Measurements from ENCODE around the gene CHMP2A. TPM values are rescaled to one million over a fixed set of nuclear protein-coding genes. Genes with fewer than 3 reads are reported as not detected.

The CHMP2A gene
- total and polyA plus RNA-seq, 9 donors: 54.2 to 143 (median 98.3) TPM

DNA sequence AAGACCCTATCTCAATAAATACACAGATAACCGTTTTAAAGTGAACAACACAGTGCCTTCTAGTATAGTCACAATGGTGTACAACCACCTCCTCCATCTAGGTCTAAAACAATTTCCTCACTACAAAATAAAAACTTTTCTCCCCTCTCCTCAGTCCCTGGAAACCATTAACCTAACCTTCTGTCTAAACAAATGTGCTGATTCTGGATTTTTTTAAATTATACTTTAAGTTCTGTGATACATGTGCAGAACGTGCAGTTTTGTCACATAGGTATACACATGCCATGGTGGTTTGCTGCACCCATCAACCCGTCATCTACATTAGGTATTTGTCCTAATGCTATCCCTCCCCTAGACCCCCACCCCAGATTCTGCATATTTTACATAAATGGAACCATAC is 25.5 kb downstream of the CHMP2A start:
- intact Hi-C loops (cut with DNase I): no loop called here
- no peaks in the 10 kb centered on the region for H3K27me3 ChIP-seq
- WGBS, 3 donors: 70 to 76% (median 76%) methylated on average over 3 of the region's 3 CpGs
- no peak overlapping the region for H3K4me3 ChIP-seq
- H3K27ac ChIP-seq: no peak overlapping the region
- DNase-seq: no peak
- H3K36me3 ChIP-seq: no peaks in the 10 kb centered on the region
- H3K9me3 ChIP-seq: no peaks in the 10 kb centered on the region
- TF ChIP-seq, protein P1, sequence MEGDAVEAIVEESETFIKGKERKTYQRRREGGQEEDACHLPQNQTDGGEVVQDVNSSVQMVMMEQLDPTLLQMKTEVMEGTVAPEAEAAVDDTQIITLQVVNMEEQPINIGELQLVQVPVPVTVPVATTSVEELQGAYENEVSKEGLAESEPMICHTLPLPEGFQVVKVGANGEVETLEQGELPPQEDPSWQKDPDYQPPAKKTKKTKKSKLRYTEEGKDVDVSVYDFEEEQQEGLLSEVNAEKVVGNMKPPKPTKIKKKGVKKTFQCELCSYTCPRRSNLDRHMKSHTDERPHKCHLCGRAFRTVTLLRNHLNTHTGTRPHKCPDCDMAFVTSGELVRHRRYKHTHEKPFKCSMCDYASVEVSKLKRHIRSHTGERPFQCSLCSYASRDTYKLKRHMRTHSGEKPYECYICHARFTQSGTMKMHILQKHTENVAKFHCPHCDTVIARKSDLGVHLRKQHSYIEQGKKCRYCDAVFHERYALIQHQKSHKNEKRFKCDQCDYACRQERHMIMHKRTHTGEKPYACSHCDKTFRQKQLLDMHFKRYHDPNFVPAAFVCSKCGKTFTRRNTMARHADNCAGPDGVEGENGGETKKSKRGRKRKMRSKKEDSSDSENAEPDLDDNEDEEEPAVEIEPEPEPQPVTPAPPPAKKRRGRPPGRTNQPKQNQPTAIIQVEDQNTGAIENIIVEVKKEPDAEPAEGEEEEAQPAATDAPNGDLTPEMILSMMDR (IDR thresholded peaks at IDR 0.05): no peak
- no peak for TF ChIP-seq EP300 (IDR thresholded peaks at IDR 0.05)
- no peaks in the 10 kb centered on the region for H3K4me1 ChIP-seq (ENCODE audit: insufficient read depth)

DNA sequence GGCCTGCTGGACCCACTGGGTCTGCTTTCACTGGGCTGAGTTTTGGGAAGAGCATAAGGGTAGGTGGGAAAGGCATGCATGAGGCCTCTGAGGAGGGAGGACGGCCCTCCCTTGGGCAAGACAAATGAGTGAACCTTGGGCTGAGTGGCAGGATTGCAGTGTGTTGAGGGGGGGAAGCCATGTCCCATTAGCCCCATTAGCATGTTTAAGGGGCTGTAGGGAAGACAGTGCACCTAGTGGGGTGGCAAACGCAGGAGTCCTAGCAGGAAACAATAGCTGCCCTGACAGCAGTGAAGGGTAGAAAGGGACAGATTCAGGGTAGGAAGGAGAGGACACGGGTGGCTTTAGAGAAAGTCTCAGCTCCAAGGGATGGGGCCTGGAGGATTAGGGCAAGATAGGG is 32.2 kb downstream of the CHMP2A start:
- intact Hi-C loops (cut with DNase I): no loop called here
- H3K27ac ChIP-seq: no peak overlapping the region
- DNase-seq: no peak
- TF ChIP-seq EP300 (IDR thresholded peaks at IDR 0.05): no peak
- TF ChIP-seq, protein P1 (IDR thresholded peaks at IDR 0.05): no peak
- no peak for TF ChIP-seq POLR2A (IDR thresholded peaks at IDR 0.05)
- H3K9me3 ChIP-seq: no peaks in the 10 kb centered on the region
- peaks cover 7% of the 10 kb centered on the region for H3K4me1 ChIP-seq (ENCODE audit: insufficient read depth)
- no peaks in the 10 kb centered on the region for H3K36me3 ChIP-seq
- WGBS, 3 donors: 75 to 80% (median 76%) methylated on average over 3 of the region's 3 CpGs
- no peak overlapping the region for H3K4me3 ChIP-seq
- no peaks in the 10 kb centered on the region for H3K27me3 ChIP-seq

DNA sequence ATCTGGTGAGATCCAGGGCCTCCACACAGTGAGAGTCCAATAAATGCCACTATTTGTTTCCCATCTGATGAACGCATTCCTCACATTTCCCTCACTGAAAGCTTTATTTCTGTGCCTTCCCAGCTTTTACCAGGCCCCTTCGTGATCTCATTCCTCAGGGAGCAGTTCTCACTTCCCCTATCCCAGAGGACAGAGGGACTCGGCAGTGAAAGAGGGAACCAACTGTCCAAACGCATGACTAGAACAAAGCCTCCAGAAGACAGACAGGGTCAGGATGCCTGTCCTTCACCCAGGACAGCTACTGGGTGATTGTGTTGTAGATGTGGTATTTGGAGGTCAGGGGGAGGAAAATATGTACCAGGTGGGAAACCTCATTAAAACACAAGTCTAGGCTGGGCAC is 33.3 kb downstream of the CHMP2A start:
- Histone ChIP-seq H3K36me3 (no peaks in the 10 kb centered on the region), H3K4me1 (ENCODE audit: insufficient read depth) (peaks cover 7% of the 10 kb centered on the region), H3K4me3 (no peak overlapping the region), H3K27me3 (no peaks in the 10 kb centered on the region), H3K27ac (no peak overlapping the region), H3K9me3 (no peaks in the 10 kb centered on the region)
- intact Hi-C loops (cut with DNase I): no loop called here
- 62 to 71% (median 63%) methylated on average over 4 of the region's 4 CpGs for WGBS, 3 donors
- no peak for DNase-seq
- TF ChIP-seq, protein P1 (IDR thresholded peaks at IDR 0.05): no peak
- TF ChIP-seq EP300 (IDR thresholded peaks at IDR 0.05) (no peak), POLR2A (IDR thresholded peaks at IDR 0.05) (no peak)

DNA sequence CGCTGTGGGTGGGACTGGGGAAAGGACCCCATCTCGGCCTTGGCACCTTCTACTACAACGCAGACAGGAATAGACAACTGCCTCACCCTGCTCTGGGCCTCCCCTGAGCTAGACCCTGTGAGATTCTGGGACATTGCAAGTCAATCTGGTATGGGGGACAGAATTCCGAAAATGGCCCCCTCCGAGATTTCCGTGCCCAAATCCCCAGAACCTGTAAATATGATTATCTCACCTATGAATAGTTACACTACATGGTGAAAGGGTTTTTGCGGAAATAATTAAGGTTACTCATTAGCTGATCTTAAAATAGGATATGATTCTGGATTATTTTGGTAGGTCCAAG is 34.7 kb downstream of the CHMP2A start:
- H3K4me1 ChIP-seq (ENCODE audit: insufficient read depth): peaks cover 7% of the 10 kb centered on the region

More for the DNA sequence above, 34.7 kb downstream of the CHMP2A start:
- no peak for DNase-seq
- TF ChIP-seq, protein P1 (IDR thresholded peaks at IDR 0.05): no peak
- no peak for TF ChIP-seq POLR2A (IDR thresholded peaks at IDR 0.05)
- Histone ChIP-seq H3K27ac (peak overlapping the region; percentile 43 to 86), H3K36me3 (no peaks in the 10 kb centered on the region), H3K4me3 (peak overlapping the region; percentile 76), H3K27me3 (no peaks in the 10 kb centered on the region), H3K9me3 (no peaks in the 10 kb centered on the region)
- 6% methylated on average over 7 of the region's 7 CpGs for WGBS, 3 donors
- intact Hi-C loops (cut with DNase I): no loop called here
